IMR-90 (cell line): ENCODE results near the gene ADCY2.

Experiments used
- BHLHE40 ChIP-seq: fragments of 150-350 bp; IDR thresholded peaks from 2 replicates; pipeline ENCODE4 v1.6.1; 2016; ENCODE audit warnings: mild to moderate bottlenecking, low read depth, low read length
- CHD1 ChIP-seq: IDR thresholded peaks from 2 replicates; pipeline ENCODE4 v1.6.1; 2012; ENCODE audit warnings: low read depth, low read length, improper control_type of control experiment
- FOS ChIP-seq: fragments of 150-350 bp; IDR thresholded peaks from 2 replicates; pipeline ENCODE4 v1.6.1; 2016; ENCODE audit warnings: low read depth, low read length
- MAZ ChIP-seq: IDR thresholded peaks from 2 replicates; pipeline ENCODE4 v1.6.1; 2012; ENCODE audit warnings: low read depth, mild to moderate bottlenecking, low read length, improper control_type of control experiment, moderate library complexity, borderline replicate concordance
- MXI1 ChIP-seq: IDR thresholded peaks from 2 replicates; pipeline ENCODE4 v1.6.1; 2012; ENCODE audit warnings: low read depth, mild to moderate bottlenecking, low read length, moderate library complexity, borderline replicate concordance
- NFE2L2 ChIP-seq: fragments of 150-350 bp; IDR thresholded peaks from 2 replicates; pipeline ENCODE4 v1.6.1; 2016; ENCODE audit warnings: low read depth, mild to moderate bottlenecking, low read length
- POLR2A ChIP-seq: IDR thresholded peaks from 2 replicates; pipeline ENCODE4 v1.6.1; 2012; ENCODE audit warnings: mild to moderate bottlenecking, low read depth, low read length
- RAD21 ChIP-seq: IDR thresholded peaks from 2 replicates; pipeline ENCODE4 v1.6.1; 2012; ENCODE audit warnings: low read length, improper control_type of control experiment
- RCOR1 ChIP-seq: IDR thresholded peaks from 2 replicates; pipeline ENCODE4 v1.6.1; 2012; ENCODE audit warnings: mild to moderate bottlenecking, low read length, improper control_type of control experiment; ENCODE audit not compliant: insufficient replicate concordance
- RFX5 ChIP-seq: IDR thresholded peaks from 2 replicates; pipeline ENCODE4 v1.8.0; 2012; ENCODE audit warnings: low read depth, mild to moderate bottlenecking, low read length, moderate library complexity
- SMC3 ChIP-seq: fragments of 150-350 bp; IDR thresholded peaks from 2 replicates; pipeline ENCODE4 v1.6.1; 2016; ENCODE audit warnings: low read depth, mild to moderate bottlenecking, antibody characterized with exemption, low read length, moderate library complexity
- TF ChIP-seq, protein P1 (sequence below): conservative IDR thresholded peaks from 2 replicates; pipeline ENCODE4 v1.5.1; 2012; ENCODE audit warnings: mild to moderate bottlenecking, low read depth, low read length, improper control_type of control experiment
- TF ChIP-seq, protein P2 (sequence below): fragments of 150-350 bp; IDR thresholded peaks from 2 replicates; pipeline ENCODE4 v1.6.1; 2017; ENCODE audit warnings: mild to moderate bottlenecking, antibody characterized with exemption, low read length, low read depth

DNA sequence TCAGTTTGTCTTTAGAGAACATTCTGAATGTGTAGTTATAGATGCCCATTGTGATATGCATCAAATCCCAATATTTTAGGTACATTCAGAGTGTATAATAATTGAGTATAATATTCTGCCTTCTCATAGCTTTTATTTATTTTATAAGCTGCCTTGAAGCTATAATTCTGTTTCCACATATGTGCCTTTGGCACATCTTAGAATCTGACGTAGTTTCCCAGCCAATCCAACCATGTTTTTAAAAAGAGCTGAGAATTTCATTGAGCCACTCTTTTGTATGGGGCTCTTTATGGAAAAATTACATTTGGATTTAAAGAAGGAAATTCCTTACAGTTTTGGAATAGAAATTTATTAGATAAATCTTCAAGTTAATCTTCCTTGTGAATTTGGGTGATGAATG, 65.4 kb downstream of the ADCY2 start:
- TF ChIP-seq, protein P1, sequence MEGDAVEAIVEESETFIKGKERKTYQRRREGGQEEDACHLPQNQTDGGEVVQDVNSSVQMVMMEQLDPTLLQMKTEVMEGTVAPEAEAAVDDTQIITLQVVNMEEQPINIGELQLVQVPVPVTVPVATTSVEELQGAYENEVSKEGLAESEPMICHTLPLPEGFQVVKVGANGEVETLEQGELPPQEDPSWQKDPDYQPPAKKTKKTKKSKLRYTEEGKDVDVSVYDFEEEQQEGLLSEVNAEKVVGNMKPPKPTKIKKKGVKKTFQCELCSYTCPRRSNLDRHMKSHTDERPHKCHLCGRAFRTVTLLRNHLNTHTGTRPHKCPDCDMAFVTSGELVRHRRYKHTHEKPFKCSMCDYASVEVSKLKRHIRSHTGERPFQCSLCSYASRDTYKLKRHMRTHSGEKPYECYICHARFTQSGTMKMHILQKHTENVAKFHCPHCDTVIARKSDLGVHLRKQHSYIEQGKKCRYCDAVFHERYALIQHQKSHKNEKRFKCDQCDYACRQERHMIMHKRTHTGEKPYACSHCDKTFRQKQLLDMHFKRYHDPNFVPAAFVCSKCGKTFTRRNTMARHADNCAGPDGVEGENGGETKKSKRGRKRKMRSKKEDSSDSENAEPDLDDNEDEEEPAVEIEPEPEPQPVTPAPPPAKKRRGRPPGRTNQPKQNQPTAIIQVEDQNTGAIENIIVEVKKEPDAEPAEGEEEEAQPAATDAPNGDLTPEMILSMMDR, result no peak
- TF ChIP-seq NFE2L2 (no peak), POLR2A (no peak), RAD21 (no peak), BHLHE40 (no peak), MXI1 (no peak), MAZ (no peak), CHD1 (no peak), RCOR1 (no peak), SMC3 (no peak), RFX5 (no peak), FOS (no peak)
- TF ChIP-seq, protein P2, sequence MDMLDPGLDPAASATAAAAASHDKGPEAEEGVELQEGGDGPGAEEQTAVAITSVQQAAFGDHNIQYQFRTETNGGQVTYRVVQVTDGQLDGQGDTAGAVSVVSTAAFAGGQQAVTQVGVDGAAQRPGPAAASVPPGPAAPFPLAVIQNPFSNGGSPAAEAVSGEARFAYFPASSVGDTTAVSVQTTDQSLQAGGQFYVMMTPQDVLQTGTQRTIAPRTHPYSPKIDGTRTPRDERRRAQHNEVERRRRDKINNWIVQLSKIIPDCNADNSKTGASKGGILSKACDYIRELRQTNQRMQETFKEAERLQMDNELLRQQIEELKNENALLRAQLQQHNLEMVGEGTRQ, result no peak
